NCI-H187 (cell line): ENCODE measurements around the gene SUCO.
"Not testable (repeated sequence)": the region's sequence is repeated elsewhere in the genome, so short reads cannot be mapped to it uniquely, and the experiment has no call there.

ENCODE experiments used
- DNase-seq, 2 experiments: peaks; one replicate each; lab custom pipeline; 2025; lab: John Stamatoyannopoulos, UW

SUCO gene

GRCh38 chr1:172532700-172533512 lies at the start of gene SUCO:
SUCO (plus strand) TSS chr1:172533150; CDS start chr1:172533436, 286 bp downstream.
- DNase-seq: peak; percentile 100

- DNase-seq: no peak
These were observed 49.5 kb upstream of the SUCO start for GRCh38 chr1:172483448-172483847.

GRCh38 chr1:172484252-172484651 lies 48.7 kb upstream of the SUCO start:
- no peak for DNase-seq

- DNase-seq: no peak
These were observed 47.3 kb upstream of the SUCO start for GRCh38 chr1:172485626-172486025.

- DNase-seq: no peak
These were observed 46.0 kb upstream of the SUCO start for GRCh38 chr1:172486805-172487454.

- DNase-seq: no peak
These were observed 45.4 kb upstream of the SUCO start for GRCh38 chr1:172487550-172487949.

- DNase-seq: no peak
These were observed 44.6 kb upstream of the SUCO start for GRCh38 chr1:172488393-172488792.

GRCh38 chr1:172489847-172490246 lies 43.1 kb upstream of the SUCO start:
- DNase-seq: no peak

GRCh38 chr1:172492421-172492820 lies 40.5 kb upstream of the SUCO start:
- no peak for DNase-seq

GRCh38 chr1:172494166-172494565 lies 38.8 kb upstream of the SUCO start:
- no peak for DNase-seq

- DNase-seq: not testable (repeated sequence)
These were observed 36.8 kb upstream of the SUCO start for GRCh38 chr1:172496127-172496526.

GRCh38 chr1:172496678-172497077 lies 36.3 kb upstream of the SUCO start:
- DNase-seq: no peak

- no peak for DNase-seq
These were observed 35.7 kb upstream of the SUCO start for GRCh38 chr1:172497230-172497629.

GRCh38 chr1:172498857-172499256 lies 34.1 kb upstream of the SUCO start:
- DNase-seq: no peak

- no peak for DNase-seq
These were observed 33.3 kb upstream of the SUCO start for GRCh38 chr1:172499636-172500141.

- DNase-seq: no peak
These were observed 32.7 kb upstream of the SUCO start for GRCh38 chr1:172500207-172500606.

- DNase-seq: no peak
These were observed 25.2 kb upstream of the SUCO start for GRCh38 chr1:172507741-172508140.

GRCh38 chr1:172510479-172510878 lies 22.5 kb upstream of the SUCO start:
- DNase-seq: no peak

GRCh38 chr1:172512591-172512990 lies 20.4 kb upstream of the SUCO start:
- no peak for DNase-seq

- DNase-seq: no peak
These were observed 19.5 kb upstream of the SUCO start for GRCh38 chr1:172513479-172513878.

- DNase-seq: no peak
These were observed 18.8 kb upstream of the SUCO start for GRCh38 chr1:172514108-172514507.

- DNase-seq: no peak
These were observed 17.5 kb upstream of the SUCO start for GRCh38 chr1:172515436-172515835.

- DNase-seq: no peak
These were observed 17.0 kb upstream of the SUCO start for GRCh38 chr1:172515927-172516326.
